HepG2 (cell line): ENCODE data around the gene ZNRF3. TPM values are rescaled to one million over a fixed set of nuclear protein-coding genes. Genes with fewer than 3 reads are reported as not detected.

Source experiments
- ATAC-seq: fragments of 200-7000 bp; cut with Tn5 transposase; 3 replicates; pipeline ENCODE4 v1.9.1; 2020; ENCODE audit warnings: mild to moderate bottlenecking, moderate library complexity
- BruUV-seq: library from RNA; stranded (reverse); fragments of 400-500 nt; replicated peaks from 2 replicates; lab custom pipeline; 2021; lab: Mats Ljungman, UMichigan
- CTCF ChIA-PET: fragments of 300-600 bp; formaldehyde crosslinking; extraction: SDS; loops from one replicate; lab custom pipeline; 2021; ENCODE audit warnings: low total read pairs, inconsistent platforms, low intra/inter-chr PET ratio; lab: Yijun Ruan, JAX
- POLR2A ChIA-PET: fragments of 350-600 bp; sonication (Branson Sonifier 250); formaldehyde crosslinking; loops from one replicate; lab custom pipeline; 2020; ENCODE audit warnings: antibody characterized with exemption, inconsistent platforms; lab: Yijun Ruan, JAX
- DNase-seq: peaks from one replicate; pipeline ENCODE4 v3.0.0-alpha.2; 2015; ENCODE audit warnings: low spot score
- FAIRE-seq: peaks from 3 replicates; lab custom pipeline; 2011; peaks lifted over from hg19 to GRCh38; lab: Jason Lieb, UNC
- H2AFZ ChIP-seq: one replicate; pipeline ENCODE4 v1.6.1; 2011; ENCODE audit warnings: low read length, inconsistent platforms
- H3K27ac ChIP-seq: fragments of 300-600 bp; 3 replicates; pipeline ENCODE4 v1.8.0; 2011; ENCODE audit warnings: mixed run types, mild to moderate bottlenecking, mixed read lengths, low read length, inconsistent platforms; ENCODE audit not compliant: insufficient read depth; ENCODE audit errors: extremely low read length
- H3K27me3 ChIP-seq, 2 experiments: fragments of 200-600 bp in 1 of 2; 2 replicates in 1 of 2; 3 replicates in 1 of 2; pipeline versions ENCODE4 v1.6.0 to v1.8.0; 2011; ENCODE audit warnings: low read length in 2 of 2, mild to moderate bottlenecking in 2 of 2, moderate library complexity in 2 of 2, inconsistent platforms in 1 of 2; ENCODE audit not compliant: insufficient read depth in 2 of 2, control insufficient read depth in 1 of 2
- H3K36me3 ChIP-seq, 2 experiments: fragments of 200-600 bp in 1 of 2; replicated peaks in 1 of 2; 2 replicates in 1 of 2; 3 replicates in 1 of 2; pipeline versions ENCODE4 v1.5.1 to v1.8.0; 2011; ENCODE audit warnings: low read length in 2 of 2, inconsistent platforms in 1 of 2; ENCODE audit not compliant: insufficient read depth in 2 of 2, control insufficient read depth in 1 of 2
- H3K4me1 ChIP-seq: 2 replicates; pipeline ENCODE4 v1.5.1; 2012; ENCODE audit warnings: low read length, inconsistent platforms; ENCODE audit not compliant: insufficient read depth
- H3K4me2 ChIP-seq: 2 replicates; pipeline ENCODE4 v1.6.0; 2011; ENCODE audit warnings: low read depth, low read length, inconsistent platforms
- H3K4me3 ChIP-seq, 3 experiments: fragments of 200-600 bp in 1 of 3; sonication (generic), shearing (Covaris generic) in 1 of 3; replicated peaks in 1 of 3; 2 replicates each; pipeline ENCODE4 v1.5.1; 2011 to 2016; ENCODE audit warnings: low read length in 3 of 3, inconsistent platforms in 2 of 3, low read depth in 2 of 3, mild to moderate bottlenecking in 2 of 3, control low read depth in 1 of 3, mixed read lengths in 1 of 3; ENCODE audit not compliant: insufficient read depth in 1 of 3
- H3K79me2 ChIP-seq: one replicate; pipeline ENCODE4 v1.6.1; 2011; ENCODE audit warnings: low read length, inconsistent platforms; ENCODE audit not compliant: insufficient read depth
- H3K9ac ChIP-seq: 2 replicates; pipeline ENCODE4 v1.6.0; 2011; ENCODE audit warnings: mild to moderate bottlenecking, low read depth, low read length, inconsistent platforms; ENCODE audit not compliant: insufficient read depth
- H3K9me3 ChIP-seq: 2 replicates; pipeline ENCODE4 v1.5.1; 2012; ENCODE audit warnings: mild to moderate bottlenecking, low read length
- H4K20me1 ChIP-seq: 2 replicates; pipeline ENCODE4 v1.6.0; 2011; ENCODE audit warnings: inconsistent platforms, mild to moderate bottlenecking, low read length, moderate library complexity; ENCODE audit not compliant: insufficient read depth
- CEBPB ChIP-seq: IDR thresholded peaks from 2 replicates; pipeline ENCODE4 v1.6.1; 2011; ENCODE audit warnings: low read depth, low read length, improper control_type of control experiment, borderline replicate concordance
- HNRNPK ChIP-seq: fragments of 200-400 bp; formaldehyde crosslinking; IDR thresholded peaks from 2 replicates; pipeline ENCODE4 v1.6.1; 2018; ENCODE audit warnings: low read length, low read depth, moderate library complexity, mild to moderate bottlenecking; ENCODE audit not compliant: poor library complexity, severe bottlenecking
- IKZF4 ChIP-seq: sonication (generic); formaldehyde crosslinking; IDR thresholded peaks from 2 replicates; pipeline ENCODE4 v1.5.1; 2020; ENCODE audit warnings: borderline replicate concordance, mild to moderate bottlenecking, low read depth, missing genetic modification reagents; ENCODE audit errors: not compliant biosample characterization
- KDM3A ChIP-seq: IDR thresholded peaks from 2 replicates; pipeline ENCODE4 v1.6.1; 2018; ENCODE audit warnings: low read depth, missing compliant biosample characterization
- LBX2 ChIP-seq: sonication (generic); formaldehyde crosslinking; IDR thresholded peaks from 2 replicates; pipeline ENCODE4 v1.5.0; 2020; ENCODE audit warnings: missing genetic modification reagents, mild to moderate bottlenecking, borderline replicate concordance
- MXD1 ChIP-seq: sonication (generic); formaldehyde crosslinking; IDR thresholded peaks from 2 replicates; pipeline ENCODE4 v1.4.0; 2020; ENCODE audit warnings: mild to moderate bottlenecking, missing genetic modification reagents
- NFAT5 ChIP-seq: sonication (generic); formaldehyde crosslinking; IDR thresholded peaks from 2 replicates; pipeline ENCODE4 v1.4.0; 2020; ENCODE audit warnings: missing genetic modification reagents
- POGK ChIP-seq: sonication (generic); formaldehyde crosslinking; conservative IDR thresholded peaks from 2 replicates; pipeline ENCODE4 v1.8.0; 2022; ENCODE audit warnings: mild to moderate bottlenecking, moderate library complexity, missing genetic modification reagents
- TP53 ChIP-seq: sonication (generic); formaldehyde crosslinking; conservative IDR thresholded peaks from 2 replicates; pipeline ENCODE4 v1.4.0; 2020; ENCODE audit warnings: missing genetic modification reagents
- ZFP82 ChIP-seq: sonication (generic); formaldehyde crosslinking; IDR thresholded peaks from 2 replicates; pipeline ENCODE4 v1.5.1; 2020; ENCODE audit warnings: mild to moderate bottlenecking, missing genetic modification reagents, borderline replicate concordance
- ZMAT3 ChIP-seq: sonication (generic); formaldehyde crosslinking; conservative IDR thresholded peaks from 2 replicates; pipeline ENCODE4 v1.7.0; 2021; ENCODE audit warnings: missing genetic modification reagents
- ZNF503 ChIP-seq: sonication (generic); formaldehyde crosslinking; IDR thresholded peaks from 2 replicates; pipeline ENCODE4 v1.4.0; 2020; ENCODE audit warnings: missing genetic modification reagents
- ZNF644 ChIP-seq: IDR thresholded peaks from 2 replicates; pipeline ENCODE4 v1.6.1; 2016; ENCODE audit warnings: low read depth
- ZSCAN31 ChIP-seq: sonication (generic); formaldehyde crosslinking; IDR thresholded peaks from 2 replicates; pipeline ENCODE4 v1.5.0; 2020; ENCODE audit warnings: low read depth, mild to moderate bottlenecking, missing genetic modification reagents
- WGBS: methylation state at CpG from one replicate; pipeline ENCODE4 v1.1.6; 2017; ENCODE audit warnings: low lambda C conversion rate; 5-methylcytosine and 5-hydroxymethylcytosine counted together
- in situ Hi-C: cut with HindIII; loops from 2 replicates; pipeline ENCODE4 v1.10.0; 2017; ENCODE audit warnings: low pct_unique_long_range_greater_than_20kb; ENCODE audit not compliant: extremely low pct_ligation_motif_present
- intact Hi-C: fragments of 100-400 bp; cut with micrococcal nuclease; formaldehyde crosslinking; loops from one replicate; pipeline ENCODE4 v1.10.0; 2022; ENCODE audit not compliant: unreplicated experiment
- polyA plus RNA-seq, 8 experiments: library from polyadenylated mRNA; depleted of rRNA in 3 of 8; stranded (reverse) in 7 of 8; unstranded in 1 of 8; fragments of >200 nt; fragmentation: Illumina TruSeq in 4 of 8; extraction: Trizol in 4 of 8; gene quantifications; 2 replicates each; pipeline versions ENCODE4 v1.2.1 to v1.2.3, GENCODE V29; 2011 to 2016; ENCODE audit warnings: low read depth in 4 of 8, missing spikeins in 1 of 8, mixed read lengths in 1 of 8; ENCODE audit not compliant: insufficient read depth in 1 of 8
- total RNA-seq, 5 experiments: library from RNA; depleted of rRNA; stranded (reverse); fragments of >200 nt; fragmentation: Illumina TruSeq; extraction: Trizol; gene quantifications; 2 replicates each; pipeline ENCODE4 v1.2.3, GENCODE V29; 2016; ENCODE audit warnings: low read depth in 1 of 5

ZNRF3 gene
- total and polyA plus RNA-seq, 2 of the 13 experiments (the other 11 are each of a cell fraction or from before 2014, with no cell fraction given) = 20.3 to 36.7 TPM

- Histone ChIP-seq H3K4me3 (no peak overlapping the region), H3K4me2 (no peak overlapping the region), H3K27me3 (no peaks in the 10 kb centered on the region), H3K36me3 (peaks cover 8 to 12% of the 10 kb centered on the region in 2 experiments; a peak in 4 of 5 replicates), H3K27ac (no peak overlapping the region), H3K4me1 (peaks cover 98% of the 10 kb centered on the region), H2AFZ (no peak overlapping the region), H3K9ac (no peak overlapping the region), H4K20me1 (peaks cover 75% of the 10 kb centered on the region), H3K9me3 (no peaks in the 10 kb centered on the region), H3K79me2 (peaks cover 97% of the 10 kb centered on the region)
- WGBS = 92% methylated on average over 4 of the region's 4 CpGs
- FAIRE-seq (no peak), ATAC-seq (no peak), DNase-seq (no peak)
- ChIA-PET CTCF (no interaction called here), POLR2A (interaction anchor here (0.9 kb wide), 1 partner anchor 17 kb away, joined by 3 read pairs; the partner anchor contains the start of gene ZNRF3)
- intact Hi-C loops (no loop called here), in situ Hi-C loops (no loop called here)
- BruUV-seq = no TSS peak
- TF ChIP-seq TP53 (CRISPR knock-in tag) (no peak), ZNF644 (no peak), MXD1 (CRISPR knock-in tag) (no peak), ZNF503 (CRISPR knock-in tag) (no peak), HNRNPK (no peak), IKZF4 (CRISPR knock-in tag) (no peak), POGK (CRISPR knock-in tag) (no peak), ZMAT3 (CRISPR knock-in tag) (no peak), LBX2 (CRISPR knock-in tag) (no peak), CEBPB (no peak), ZSCAN31 (CRISPR knock-in tag) (no peak), KDM3A (CRISPR knock-in tag) (no peak), ZFP82 (CRISPR knock-in tag) (no peak), NFAT5 (no peak)
Measured at GRCh38 chr22:28900379-28900925, 17.1 kb downstream of the ZNRF3 start.
